HG03159 (cell line): ENCODE results near the gene CDC42BPB.

Experiments used
- ATAC-seq: cut with Tn5 transposase; IDR thresholded peaks from one replicate; pipeline ENCODE4 v1.9.1; 2021; ENCODE audit warnings: mild to moderate bottlenecking, moderate library complexity; ENCODE audit not compliant: unreplicated experiment

Gene CDC42BPB

DNA sequence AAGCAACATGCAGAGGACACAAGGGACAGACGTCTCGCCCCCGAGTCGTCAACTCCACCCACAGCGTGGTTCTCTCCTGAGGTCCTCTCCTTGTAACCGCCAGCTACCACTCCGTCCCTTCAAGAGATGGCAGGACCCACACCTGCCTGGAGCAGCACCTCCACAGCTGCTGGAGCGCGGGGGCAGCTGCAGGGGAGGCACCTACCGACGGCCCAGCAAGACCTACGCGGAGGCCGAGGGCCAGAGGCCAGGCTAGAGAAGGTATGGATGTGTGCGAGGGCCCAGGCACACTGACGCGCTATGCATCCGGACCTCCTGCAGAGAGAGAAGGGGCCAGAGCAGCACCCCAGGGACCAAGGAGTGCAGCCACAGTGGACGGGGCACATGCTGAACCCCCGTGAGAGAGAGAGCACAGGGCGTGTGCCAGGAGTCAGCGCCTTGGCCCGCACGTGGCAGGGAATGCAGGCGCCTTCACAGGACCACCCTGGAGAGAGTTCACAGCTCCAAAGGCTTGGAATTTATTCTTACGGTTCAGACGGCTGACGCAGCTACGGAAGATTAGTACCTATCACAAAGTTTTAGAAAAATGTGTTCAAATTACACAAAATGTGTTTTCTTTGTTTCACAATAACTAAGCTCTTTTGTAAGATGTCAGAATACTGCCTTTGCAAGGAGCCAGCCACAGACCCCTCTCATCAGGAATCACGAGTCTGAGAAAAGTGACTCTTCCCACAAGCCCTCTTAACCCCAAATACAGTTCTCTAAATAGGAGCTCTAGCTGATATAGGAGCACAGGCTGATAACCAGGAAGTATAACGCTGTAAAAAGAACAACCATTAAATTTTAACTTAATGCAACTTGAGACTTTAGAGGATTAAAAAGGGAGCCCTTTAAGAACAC is 36.8 kb downstream of the CDC42BPB start:
- ATAC-seq, result no peak

DNA sequence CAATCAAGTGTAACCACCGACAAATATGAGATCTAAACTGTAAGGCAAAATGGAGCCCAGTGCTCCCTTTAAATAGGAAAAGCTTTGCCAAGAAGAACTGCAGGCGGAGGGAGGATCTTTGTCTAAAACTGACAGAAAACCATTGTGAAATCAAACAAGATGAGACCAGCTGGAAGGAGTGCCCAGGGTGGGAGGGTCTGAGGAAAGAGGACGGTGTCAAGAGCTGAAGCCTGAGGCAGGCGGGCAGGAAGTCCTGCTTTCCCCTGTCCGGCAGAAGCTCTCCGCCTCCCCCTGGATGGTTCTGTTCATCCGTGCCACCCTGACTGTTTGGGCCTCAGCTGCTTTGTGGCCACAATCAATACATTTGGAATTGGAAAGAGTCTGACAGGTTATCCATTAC is 37.5 kb downstream of the CDC42BPB start:
- no peak for ATAC-seq

DNA sequence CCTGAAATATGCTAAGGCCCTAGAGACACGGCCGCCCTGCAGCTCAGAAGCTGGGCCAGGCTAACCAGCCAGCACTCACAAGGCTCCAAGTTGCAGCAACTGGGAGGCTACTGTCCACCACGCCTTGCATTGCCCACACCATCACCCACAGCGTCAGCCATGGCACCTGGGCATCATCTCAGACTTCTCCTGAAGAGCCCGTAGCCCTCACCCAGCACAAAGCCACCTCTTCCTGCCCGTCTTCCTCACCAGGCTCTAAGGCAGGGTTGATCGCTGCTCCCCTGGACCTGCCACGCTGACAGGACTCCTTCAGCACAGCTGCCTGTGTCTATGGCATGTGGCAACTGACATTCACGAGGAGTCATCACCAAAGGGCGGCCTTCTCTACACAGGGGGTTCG is 38.1 kb downstream of the CDC42BPB start:
- no peak for ATAC-seq

DNA sequence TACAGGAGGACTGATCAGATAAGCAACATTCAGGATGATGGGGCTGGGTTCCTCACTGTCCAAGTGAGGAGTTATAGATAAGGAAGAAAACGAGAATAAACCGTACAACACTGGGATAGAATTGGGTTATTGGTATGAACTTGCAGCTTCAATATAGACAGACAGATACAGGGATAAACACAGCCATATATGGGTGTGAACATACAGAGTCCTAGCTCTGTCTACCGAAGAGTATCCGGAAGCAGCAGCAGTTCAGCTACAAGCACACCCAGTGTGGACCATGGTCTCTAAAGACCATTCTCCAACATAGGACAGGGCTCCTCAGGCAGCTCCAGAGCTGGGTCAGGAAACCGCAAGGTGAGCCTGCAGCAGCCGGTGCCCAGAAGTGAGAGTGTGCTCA is 40.8 kb downstream of the CDC42BPB start:
- no peak for ATAC-seq

DNA sequence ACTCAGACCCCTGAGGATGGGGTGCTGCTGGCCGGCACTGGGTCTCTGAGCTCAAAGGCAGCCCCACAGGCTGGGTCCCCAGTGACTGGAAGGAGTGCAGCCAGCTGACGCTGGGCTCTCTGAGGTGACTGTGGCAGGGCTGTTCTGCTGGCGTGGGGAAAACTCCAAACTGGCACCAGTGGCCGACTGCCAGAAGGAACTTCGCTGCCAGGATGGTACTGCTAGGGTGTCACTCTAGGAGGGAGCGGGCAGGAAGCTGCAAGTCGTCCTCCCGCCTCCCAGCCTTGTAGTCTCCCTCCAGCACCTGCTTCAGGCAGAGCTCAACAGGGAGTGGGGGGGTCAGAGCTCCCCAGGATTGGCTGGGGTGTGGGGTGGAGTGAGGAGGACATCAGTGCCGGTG is 41.3 kb downstream of the CDC42BPB start:
- no peak for ATAC-seq

DNA sequence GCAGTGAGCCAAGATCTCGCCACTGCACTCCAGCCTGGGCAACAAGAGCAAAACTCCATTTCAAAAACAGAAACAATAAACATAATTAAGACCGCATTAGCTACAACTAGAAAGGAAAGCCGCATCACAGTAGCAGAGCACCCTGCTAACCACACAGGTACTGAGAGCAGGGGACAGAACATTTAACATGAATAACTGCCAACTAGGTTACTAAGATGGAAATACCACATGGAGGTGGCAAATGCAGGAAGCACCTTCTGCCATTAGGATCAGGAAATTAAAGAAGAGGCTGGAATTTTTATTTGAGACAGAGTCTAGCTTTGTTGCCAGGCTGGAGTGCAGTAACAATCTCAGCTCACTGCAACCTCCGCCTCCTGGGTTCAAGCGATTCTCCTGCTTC is 41.9 kb downstream of the CDC42BPB start:
- ATAC-seq, result no peak

DNA sequence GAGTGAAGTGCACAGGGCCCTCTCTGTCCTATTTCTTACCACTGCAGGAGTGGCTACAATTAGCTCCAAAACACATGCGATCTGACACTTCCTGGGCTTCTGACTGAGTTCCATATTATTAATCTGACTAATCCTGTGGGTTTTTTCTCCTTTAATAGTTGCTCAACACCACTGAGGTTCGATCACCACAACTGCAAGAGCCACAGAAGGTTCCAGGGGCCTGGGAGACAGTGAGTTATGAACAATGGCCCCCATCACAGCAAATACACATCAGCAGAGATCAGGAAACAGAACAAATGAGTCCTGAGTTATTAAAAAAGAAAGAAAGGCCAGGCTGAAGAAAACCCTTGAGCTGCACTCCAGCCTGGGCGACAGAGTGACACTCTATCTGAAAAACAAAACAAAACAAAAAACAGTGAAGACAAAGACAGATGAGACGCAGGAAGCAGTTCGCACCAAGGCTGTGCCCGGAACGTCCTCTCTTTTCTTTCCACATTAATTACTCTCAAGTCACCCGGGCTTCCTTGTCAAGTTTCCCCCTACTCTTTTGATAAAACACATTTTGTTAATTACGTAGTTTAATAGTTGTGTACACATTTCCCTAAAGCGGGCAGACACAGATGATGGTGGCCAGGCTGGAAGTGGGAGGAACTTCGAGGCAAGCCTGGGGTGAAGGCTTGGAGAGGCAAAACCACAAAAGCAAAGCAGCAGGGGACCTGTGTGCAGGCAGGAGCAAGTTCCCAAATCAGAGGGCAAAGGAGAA is 42.7 kb downstream of the CDC42BPB start:
- ATAC-seq, result no peak

DNA sequence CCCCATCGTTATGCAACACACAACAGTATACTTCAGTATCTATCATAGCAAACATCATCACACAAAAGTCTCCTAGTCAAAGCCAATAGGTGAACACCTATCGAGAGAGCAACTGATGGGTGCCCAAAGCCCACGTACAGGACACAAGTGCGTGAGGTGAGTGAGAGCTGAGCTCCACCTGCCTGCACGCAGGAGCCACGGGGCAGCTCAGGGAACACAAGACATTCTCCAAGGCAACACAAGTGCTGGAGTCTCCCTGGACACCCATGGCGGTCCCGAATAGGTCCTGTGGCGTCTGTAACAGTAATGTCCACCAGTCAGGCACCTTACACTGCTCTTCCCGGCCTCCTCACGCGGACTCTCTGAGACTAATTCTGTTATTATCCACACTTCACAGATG is 44.3 kb downstream of the CDC42BPB start:
- no peak for ATAC-seq

DNA sequence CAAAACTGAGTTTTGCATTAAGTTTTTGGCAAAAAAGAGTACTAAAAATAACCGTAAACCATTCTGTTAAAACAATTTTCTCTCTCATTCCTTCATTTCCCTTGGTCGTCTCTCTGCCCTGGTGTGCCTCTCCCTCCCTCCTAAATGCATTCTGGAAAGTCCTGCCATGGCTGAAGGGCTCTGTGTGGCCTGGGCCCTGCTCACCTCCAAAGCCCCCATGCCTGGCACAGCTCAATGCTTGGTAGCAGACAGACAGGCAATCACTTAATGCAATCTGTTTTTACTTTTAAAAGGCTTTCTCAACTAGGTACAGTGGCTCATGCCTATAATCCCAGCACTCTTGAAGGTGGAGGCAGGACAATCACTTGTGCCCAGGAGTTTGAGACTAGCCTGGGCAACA is 47.8 kb downstream of the CDC42BPB start:
- ATAC-seq, result no peak

DNA sequence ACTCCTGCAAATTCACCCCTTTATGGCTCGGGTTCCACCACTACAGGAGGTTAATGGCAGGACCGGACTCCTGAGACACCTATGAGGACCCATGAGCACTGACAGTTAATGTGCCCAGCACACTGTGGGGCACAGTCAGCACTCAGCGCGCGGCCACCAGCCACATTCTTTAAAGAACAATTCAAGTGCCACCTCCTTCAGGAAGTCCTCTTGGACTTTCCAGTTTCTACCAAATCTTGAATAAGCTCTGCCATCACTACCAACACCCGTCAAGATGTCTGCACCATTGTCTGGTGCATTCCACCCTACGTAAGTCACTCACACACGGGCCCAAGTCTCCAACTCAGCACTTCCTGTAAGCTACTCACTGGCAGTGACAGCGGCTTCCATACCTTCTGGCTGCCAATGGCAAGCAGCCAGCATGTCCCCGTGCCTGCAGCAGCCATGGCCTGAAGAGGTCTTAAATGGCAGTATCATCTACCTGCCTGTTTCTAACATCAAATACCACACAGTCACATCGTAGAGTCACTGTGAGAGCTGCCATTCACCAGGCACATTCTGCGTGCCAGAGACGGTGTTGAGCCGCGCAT is 48.5 kb downstream of the CDC42BPB start:
- no peak for ATAC-seq

DNA sequence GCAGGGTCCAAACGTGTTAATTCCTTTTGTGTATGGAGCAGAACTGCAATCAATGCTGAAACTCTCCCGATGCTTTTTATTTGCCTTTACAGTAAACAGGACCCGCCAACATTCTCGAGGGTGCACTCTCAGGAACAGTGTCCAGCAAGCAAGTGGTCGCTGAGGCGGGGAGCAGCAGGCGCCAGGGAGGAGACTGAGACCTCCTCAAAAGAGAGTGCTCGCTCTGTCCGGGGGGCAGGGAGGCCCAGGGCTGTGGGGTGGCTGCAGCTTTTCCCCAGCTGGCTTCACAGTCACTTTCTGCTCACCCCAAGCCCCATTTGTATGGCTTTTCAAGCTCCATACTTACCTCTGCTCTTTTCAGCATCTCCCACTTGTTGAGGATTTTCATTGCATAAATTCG is 49.2 kb downstream of the CDC42BPB start:
- ATAC-seq, result no peak

DNA sequence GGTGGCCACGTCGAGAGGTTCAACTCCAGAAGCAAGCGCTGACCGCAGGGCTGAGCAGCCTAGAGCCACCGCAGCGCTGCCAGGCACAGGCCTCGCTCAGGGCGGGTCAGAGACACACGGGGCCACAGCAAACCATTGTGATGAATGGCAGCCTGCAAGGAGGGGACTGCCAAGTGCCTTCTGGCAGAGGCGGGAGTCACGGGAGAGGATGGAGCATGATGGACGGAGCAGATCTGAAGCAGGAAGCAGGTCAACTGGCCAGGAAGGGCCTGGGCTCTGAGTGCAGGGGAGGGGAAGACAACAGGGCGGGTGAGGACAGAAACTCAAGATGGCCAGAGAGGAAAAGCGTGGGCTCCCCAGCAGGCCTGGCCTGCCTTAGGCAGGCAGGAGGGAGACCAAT is 49.8 kb downstream of the CDC42BPB start:
- no peak for ATAC-seq

DNA sequence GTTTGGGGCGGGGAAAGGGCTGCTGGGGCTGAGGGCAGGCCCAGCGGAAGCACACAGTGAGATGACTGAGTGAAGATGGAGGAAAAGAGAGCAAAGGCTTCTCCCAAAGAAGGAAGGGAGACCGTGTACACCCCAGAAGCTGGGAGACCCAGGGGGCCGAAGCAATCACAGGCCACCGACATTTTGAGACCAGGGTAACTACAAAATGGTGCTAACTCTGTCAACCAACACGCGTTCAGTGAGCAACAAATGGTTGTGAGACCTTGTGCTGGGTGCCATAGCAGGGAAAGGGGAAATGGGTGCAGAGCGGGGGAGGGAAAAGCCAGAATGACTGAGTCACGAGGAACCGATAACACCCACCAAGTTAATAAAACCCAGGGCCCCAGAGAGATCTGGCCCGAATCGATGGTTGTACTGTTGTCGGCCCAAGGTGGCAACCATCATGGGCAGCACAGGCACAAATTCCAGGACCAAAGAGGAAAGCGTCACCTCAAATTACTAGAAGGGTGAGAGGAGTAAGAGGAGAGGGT is 50.3 kb downstream of the CDC42BPB start:
- no peak for ATAC-seq

DNA sequence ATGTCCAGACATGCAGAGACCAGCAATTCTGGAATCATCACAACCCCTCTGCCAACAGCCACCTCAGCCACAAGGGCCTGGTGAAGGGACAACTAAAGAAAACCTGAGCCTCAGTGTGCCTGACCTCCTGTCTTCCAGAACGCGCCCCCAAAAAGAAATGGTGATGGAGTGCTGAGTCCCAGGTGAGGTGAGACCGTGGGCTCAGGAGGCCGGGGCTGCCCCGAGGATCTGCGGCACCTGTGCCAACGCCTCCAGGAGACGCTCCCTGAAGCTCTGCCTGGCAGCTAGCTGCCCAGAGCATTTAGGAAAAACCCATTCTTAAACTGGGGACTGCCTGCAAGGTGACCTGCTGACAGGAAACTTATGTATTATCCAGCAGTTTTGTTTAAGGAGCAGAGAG is 51.2 kb downstream of the CDC42BPB start:
- ATAC-seq, result no peak

DNA sequence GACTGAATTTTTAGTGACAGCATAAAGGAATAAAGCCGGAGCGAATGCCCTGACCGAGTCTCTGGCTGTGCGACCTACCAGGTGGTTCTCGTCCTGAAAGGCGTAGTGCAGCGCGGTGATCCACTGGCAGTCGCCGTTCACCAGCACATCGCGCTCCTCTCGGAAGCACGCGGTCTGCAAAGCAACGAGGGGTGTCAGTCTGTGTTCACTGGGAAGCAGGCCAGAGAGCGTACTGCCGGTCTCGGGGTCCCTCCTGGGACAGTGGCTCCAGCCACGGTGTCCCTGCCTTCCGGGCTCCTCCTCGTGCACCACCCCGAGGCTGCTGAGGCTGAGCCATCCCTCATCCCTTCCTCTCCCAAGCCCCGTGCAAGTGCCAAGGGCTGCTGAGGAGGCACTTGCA is 53.5 kb downstream of the CDC42BPB start:
- no peak for ATAC-seq

DNA sequence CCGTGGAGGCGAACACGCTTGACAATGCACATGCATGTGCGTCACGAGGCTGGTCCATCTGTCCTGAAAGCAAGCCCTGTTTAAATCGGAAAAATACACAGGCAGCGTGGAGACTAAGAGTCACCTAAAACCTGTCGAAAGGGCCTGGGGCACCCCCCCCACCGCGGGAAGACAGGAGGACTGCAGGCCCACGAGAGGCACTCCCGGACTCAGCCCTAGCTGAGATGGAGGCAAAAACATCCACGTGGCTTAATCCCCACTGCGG is 54.1 kb downstream of the CDC42BPB start:
- no peak for ATAC-seq

DNA sequence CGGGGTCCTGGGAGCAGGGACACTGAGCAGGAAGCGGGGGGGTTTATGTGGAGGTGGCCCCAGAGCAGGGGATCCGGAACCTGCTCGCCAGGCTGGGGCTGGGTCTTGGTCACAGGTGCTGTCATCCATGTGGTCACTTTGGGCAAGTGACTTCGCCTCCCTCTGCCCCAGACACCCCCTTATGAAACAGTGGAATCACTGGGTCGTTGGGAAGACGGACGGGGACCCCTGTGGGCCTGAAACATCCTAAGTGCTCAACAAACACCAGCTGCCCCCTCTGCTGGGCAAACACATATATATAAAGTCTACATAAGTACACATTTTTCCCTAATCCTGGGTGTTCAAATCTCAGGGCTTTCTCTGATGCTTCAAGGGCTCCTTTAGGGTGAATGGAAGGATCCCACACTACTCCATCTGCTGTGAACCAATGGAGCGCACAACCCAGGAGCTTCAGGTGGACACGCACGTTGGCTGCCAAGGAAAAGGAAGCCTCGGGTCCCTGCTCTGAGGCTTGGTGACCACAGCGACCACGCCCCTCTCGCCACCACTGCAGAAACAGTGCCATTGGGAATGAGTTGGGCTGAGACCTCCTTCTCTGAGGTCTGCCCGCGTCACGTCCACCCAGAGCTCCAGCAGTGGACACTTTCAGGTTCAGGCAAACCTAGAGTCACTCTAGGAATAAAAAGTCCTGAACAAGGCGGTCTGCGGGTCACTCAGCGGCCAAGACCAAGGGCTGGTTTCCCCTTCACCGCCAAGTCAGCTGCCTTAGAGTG is 54.6 kb downstream of the CDC42BPB start:
- ATAC-seq, result no peak

DNA sequence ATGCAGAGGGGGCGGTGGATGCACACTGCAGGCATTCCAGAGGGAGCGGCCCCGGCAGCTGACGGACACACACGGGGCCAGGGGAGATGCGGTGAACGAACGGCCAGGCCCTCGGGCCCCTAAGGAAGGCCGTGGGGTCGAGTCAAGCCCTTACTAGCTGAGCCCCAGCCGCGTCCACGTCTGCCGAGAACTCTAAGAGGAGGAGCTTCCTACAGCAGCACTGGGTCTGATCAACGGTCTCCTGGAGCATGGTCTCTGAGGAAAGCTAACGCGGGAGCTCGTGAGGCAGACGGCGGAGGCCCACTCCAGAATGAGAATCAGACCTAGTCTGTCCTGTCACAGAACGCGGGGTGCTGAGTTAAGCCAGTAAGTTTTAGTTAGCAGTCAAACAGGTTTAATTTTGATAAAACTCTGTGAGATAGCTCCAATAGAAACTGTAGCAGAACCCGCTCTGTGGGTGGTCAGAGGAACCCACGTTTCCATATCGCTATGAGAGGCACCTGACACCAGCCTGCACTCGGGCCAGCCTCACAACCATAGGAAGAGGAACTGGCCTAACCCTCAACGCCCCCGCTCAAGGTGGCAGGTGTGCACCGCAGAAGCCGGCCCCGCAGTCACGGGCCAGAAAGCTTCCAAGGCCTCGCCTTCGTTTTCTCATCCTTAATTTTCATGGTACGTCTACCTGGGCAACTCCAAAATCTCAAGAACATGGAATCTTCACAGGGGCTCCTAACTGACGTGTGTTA is 55.5 kb downstream of the CDC42BPB start:
- ATAC-seq, result no peak

DNA sequence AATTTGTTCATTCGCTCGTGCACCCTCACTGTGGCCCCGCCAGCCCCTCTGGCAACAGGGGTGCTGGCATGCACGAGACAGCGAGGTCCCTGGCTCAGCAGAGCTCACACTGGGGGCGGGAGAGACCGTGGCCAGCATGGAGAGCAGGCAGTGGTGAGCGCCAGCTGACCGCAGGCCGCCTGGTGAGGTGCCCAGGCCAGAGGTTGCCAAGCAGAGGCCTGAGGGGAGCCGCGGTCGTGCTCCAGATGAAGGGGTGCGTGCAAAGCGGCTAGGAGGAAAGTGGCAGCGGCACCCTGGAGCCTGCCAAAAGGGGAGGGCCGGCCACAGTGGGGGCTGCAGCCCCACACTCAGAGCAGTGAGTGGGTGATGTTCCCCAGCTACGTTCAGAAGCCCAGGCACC is 56.1 kb downstream of the CDC42BPB start:
- ATAC-seq, result no peak

DNA sequence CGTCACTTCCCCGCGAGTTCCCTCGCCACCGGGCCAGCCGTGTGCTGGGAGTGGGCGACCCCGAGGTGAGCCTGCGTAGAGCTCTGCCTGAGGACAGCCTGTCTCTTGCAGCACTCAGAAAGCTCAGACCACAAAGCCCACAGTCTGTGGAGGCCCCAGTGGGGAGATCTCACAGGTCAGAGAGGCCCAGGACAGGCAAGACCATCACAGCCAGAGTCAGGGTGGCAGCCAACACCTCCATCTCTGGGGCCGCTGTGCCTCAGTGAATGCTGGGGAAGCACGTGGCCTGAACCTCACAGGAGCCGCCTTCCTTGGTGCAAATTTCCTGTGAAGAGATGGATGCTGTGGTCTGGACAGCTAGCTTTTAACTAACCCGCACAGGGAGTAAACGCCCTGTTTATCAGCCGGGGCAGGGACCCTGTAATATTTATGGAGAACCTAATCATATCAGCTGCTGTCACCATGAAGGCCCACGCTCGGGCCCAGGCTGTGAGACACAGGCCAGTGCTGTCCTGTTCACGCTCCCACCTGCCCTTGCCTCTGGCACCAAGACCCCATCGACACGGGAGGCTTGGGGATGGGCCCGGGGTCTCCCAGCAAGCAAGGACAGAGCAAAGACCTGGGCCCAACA is 56.9 kb downstream of the CDC42BPB start:
- no peak for ATAC-seq
